ENCODE results near the gene AVP.

AVP gene

DNA sequence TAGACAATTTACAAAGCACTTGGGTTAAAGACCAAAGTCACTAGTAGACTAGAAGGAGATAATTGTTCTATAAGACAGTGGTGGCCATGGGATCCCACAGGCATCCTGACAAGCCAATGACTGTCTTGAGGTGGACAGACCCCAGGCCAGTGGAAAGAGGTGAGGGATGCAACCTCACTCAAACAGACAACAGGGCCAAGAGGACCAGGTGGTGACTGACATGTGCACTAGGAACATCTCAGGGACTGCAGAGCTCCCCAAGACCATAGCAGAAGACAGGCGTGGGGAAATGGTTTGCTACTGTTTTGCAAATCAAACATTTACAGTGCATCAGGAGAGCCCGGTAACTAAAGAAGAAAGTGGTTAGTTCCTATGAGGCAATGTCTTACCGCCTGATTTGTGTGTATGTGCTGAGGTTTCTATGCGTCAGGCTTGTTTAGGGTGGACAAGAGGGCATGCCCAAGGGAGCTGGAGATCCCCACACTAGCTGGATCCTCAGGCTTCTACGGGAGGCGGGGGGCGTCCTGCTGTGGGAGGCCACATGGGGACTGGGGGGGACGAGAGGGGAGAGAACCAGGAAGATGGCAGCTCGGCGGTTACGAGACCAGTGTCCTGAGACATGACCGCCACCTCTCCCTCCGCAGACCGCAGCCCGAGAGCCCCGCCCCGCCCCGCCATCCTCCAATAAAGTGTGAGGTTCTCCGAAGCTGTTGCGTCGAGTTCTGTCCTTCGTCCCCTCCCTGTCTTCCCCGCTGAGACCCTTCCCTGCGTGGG lies 39.3 kb downstream of the AVP start:
- peak overlapping the region; percentile 92 for H3K4me3 ChIP-seq (ENCODE audit: low read depth, low read length)
- TF ChIP-seq MYC (IDR thresholded peaks at IDR 0.05; ENCODE audit: low read depth, low read length) (0 out of 2 replicates have a peak, but pooled peaks have one; percentile 23), POLR2A (IDR thresholded peaks at IDR 0.05; ENCODE audit: extremely low read depth, insufficient read length) (no peak)
- DNase-seq (ENCODE audit: low read depth): peak; percentile 97

DNA sequence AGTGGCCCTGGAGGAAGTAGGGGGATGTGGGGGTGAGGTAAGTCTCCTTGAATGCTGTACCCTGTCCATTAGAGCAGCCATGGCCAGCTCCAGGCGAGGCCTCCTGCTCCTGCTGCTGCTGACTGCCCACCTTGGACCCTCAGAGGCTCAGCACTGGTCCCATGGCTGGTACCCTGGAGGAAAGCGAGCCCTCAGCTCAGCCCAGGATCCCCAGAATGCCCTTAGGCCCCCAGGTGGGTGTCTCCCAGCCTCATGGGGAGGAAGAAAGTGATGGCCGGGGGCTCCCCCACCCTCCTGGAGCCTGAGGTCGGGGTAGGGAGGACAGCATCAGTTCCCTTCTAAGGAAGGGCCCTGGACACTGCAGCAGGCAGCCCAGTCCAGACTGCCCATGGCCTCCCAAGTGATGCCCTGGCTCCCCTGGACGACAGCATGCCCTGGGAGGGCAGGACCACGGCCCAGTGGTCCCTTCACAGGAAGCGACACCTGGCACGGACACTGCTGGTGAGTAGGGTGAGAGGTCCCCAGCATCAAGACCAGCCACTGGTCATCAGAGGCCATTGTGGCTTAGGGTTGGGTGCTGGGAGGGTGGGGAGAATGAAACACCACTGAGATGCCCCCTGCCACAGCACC lies 40.1 kb downstream of the AVP start:
- peak overlapping the region; percentile 92 for H3K4me3 ChIP-seq (ENCODE audit: low read depth, low read length)
- TF ChIP-seq POLR2A (IDR thresholded peaks at IDR 0.05; ENCODE audit: extremely low read depth, insufficient read length): no peak
- TF ChIP-seq, protein P1, sequence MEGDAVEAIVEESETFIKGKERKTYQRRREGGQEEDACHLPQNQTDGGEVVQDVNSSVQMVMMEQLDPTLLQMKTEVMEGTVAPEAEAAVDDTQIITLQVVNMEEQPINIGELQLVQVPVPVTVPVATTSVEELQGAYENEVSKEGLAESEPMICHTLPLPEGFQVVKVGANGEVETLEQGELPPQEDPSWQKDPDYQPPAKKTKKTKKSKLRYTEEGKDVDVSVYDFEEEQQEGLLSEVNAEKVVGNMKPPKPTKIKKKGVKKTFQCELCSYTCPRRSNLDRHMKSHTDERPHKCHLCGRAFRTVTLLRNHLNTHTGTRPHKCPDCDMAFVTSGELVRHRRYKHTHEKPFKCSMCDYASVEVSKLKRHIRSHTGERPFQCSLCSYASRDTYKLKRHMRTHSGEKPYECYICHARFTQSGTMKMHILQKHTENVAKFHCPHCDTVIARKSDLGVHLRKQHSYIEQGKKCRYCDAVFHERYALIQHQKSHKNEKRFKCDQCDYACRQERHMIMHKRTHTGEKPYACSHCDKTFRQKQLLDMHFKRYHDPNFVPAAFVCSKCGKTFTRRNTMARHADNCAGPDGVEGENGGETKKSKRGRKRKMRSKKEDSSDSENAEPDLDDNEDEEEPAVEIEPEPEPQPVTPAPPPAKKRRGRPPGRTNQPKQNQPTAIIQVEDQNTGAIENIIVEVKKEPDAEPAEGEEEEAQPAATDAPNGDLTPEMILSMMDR (IDR thresholded peaks at IDR 0.05; ENCODE audit: low read depth, low read length): no peak
- TF ChIP-seq, protein P2, sequence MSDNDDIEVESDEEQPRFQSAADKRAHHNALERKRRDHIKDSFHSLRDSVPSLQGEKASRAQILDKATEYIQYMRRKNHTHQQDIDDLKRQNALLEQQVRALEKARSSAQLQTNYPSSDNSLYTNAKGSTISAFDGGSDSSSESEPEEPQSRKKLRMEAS (IDR thresholded peaks at IDR 0.05; ENCODE audit: low read depth, low read length): no peak
- no peak for TF ChIP-seq MYC (IDR thresholded peaks at IDR 0.05; ENCODE audit: low read depth, low read length)
- no peak for DNase-seq (ENCODE audit: low read depth)

DNA sequence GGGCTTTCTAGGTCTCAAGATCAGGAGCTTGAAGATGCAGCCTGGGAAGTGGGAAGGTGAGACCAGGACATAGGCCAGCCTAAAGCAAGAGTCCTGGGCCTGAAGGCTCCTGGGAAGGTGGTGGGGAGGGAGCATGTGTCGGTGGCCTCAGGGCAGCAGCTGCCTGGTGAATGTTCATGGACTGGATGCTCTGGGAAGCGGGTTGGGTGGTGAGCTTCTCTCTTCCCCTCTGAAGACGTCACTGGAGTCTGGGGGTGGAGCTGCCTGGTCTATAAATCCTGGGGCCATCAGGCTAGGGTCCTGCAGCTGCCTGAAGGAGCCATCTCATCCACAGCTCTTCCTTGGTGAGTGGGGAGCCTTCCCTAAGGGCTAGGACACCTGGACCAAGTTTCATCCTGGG lies 41.2 kb downstream of the AVP start, which contains the start of gene GNRH2:
GNRH2 (plus strand) TSS at position 301 of the 400 bp plus-strand sequence. CDS start 793 bp downstream, outside the sequence.
- TF ChIP-seq, protein P2 (IDR thresholded peaks at IDR 0.05; ENCODE audit: low read depth, low read length): no peak
- TF ChIP-seq POLR2A (IDR thresholded peaks at IDR 0.05; ENCODE audit: extremely low read depth, insufficient read length) (no peak), MYC (IDR thresholded peaks at IDR 0.05; ENCODE audit: low read depth, low read length) (no peak)
- TF ChIP-seq, protein P1 (IDR thresholded peaks at IDR 0.05; ENCODE audit: low read depth, low read length): no peak
- H3K4me3 ChIP-seq (ENCODE audit: low read depth, low read length): no peak within 1 kb of the TSS

DNA sequence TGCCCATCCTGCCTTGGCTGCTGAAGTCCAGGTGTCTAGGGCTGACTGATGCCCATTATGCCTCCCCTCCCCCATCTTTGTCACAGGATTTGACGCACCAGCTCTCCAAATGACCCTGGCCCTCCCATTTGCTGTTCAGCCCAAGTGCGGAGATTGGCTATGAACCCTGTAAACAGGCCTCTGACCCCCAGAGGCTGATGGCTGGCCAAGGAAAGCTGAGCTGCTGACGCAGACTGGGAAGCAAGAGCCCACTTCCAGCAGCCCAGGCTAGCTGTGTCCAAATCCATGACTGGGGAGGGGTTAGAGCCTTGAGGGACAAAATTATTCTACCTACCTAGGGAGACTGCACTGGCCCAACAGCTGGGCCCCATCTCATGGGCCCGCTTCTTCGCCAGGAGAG lies 41.9 kb downstream of the AVP start:
- no peak overlapping the region for H3K4me3 ChIP-seq (ENCODE audit: low read depth, low read length)
- no peak for DNase-seq (ENCODE audit: low read depth)
- TF ChIP-seq, protein P1 (IDR thresholded peaks at IDR 0.05; ENCODE audit: low read depth, low read length): no peak

More for the DNA sequence above, 41.2 kb downstream of the AVP start, which contains the start of gene GNRH2:
- DNase-seq (ENCODE audit: low read depth): no peak

DNA sequence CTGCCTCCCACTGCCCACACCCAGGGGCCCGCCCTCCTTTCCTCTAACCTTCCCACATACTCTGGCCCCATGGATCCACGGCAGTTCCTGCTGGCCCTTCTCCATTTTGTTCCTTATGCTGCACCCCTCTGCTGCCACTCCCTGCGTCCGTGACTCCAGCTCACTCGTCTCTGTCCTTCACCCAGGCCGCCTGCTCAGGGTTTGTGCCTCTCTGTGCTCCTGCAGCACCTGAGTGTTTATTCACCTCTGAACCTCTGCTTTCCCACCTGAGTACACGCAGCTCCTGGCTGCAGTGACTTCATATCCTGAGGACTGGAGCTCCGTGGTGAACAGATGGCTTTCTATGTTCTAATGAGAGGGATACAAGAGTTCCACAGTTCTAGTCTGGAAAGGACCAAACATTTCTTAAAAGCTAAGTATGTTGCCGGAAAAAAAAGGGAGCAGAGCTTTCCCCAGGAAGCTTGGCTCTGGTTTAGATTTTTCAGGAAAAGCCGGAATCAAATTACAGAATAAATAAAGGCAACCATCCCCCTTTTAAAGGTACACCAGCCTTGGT lies 42.6 kb downstream of the AVP start:
- H3K4me3 ChIP-seq (ENCODE audit: low read depth, low read length): no peak overlapping the region
- TF ChIP-seq POLR2A (IDR thresholded peaks at IDR 0.05; ENCODE audit: extremely low read depth, insufficient read length): no peak
- DNase-seq (ENCODE audit: low read depth): no peak

DNA sequence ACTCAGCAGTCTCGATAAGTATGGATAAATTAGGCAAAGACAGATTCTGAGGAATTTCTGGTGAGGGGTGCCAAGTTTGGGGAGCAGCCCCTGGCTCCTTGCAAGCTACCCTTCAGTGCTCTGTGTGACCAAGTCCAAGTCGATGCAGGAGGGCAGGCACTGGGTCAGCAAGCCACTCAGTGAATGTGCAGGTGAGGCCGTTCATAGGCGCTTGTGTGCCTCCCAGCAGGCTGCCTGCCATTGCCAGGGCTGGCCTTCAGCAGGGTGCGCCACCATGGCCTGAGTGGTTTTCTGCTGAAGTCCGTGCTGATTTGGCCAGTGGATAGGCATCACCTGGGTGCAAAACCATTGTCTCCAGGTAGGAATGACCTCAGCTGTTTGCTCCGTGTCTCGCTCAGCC lies 44.4 kb downstream of the AVP start:
- TF ChIP-seq MYC (IDR thresholded peaks at IDR 0.05; ENCODE audit: low read depth, low read length): no peak
- TF ChIP-seq, protein P1 (IDR thresholded peaks at IDR 0.05; ENCODE audit: low read depth, low read length): no peak
- TF ChIP-seq, protein P2 (IDR thresholded peaks at IDR 0.05; ENCODE audit: low read depth, low read length): no peak
- no peak for TF ChIP-seq POLR2A (IDR thresholded peaks at IDR 0.05; ENCODE audit: extremely low read depth, insufficient read length)
- H3K4me3 ChIP-seq (ENCODE audit: low read depth, low read length): no peak overlapping the region
- DNase-seq (ENCODE audit: low read depth): no peak

Measured in NB4 (cell line).